HEK293 (cell line): Measurements from ENCODE around the gene UBE2J2.

ENCODE experiments used
- CTCF ChIA-PET: fragments of 350-600 bp; formaldehyde crosslinking; extraction: SDS; loops from one replicate; lab custom pipeline; 2021; ENCODE audit warnings: antibody characterized with exemption; lab: Yijun Ruan, JAX
- POLR2A ChIA-PET: fragments of 300-600 bp; formaldehyde crosslinking; extraction: SDS; loops from one replicate; lab custom pipeline; 2020; ENCODE audit warnings: antibody characterized with exemption, inconsistent platforms; lab: Yijun Ruan, JAX
- H3K27ac ChIP-seq: fragments of 200-500 bp; sonication (Bioruptor generic); 2 replicates; pipeline ENCODE4 v1.5.1; 2014; ENCODE audit warnings: low read depth, low read length, control low read depth, inconsistent platforms; ENCODE audit errors: extremely low read depth
- H3K36me3 ChIP-seq, 2 experiments: fragments of 200-500 bp in 1 of 2; sonication (Bioruptor generic) in 1 of 2; 1 replicate in 1 of 2; 2 replicates in 1 of 2; pipeline ENCODE4 v1.5.1; 2014 to 2017; ENCODE audit warnings: inconsistent platforms in 2 of 2, low read length in 2 of 2; ENCODE audit not compliant: control insufficient read depth in 2 of 2, insufficient read depth in 1 of 2
- H3K4me1 ChIP-seq: fragments of 200-500 bp; sonication (Bioruptor generic); 2 replicates; pipeline ENCODE4 v1.5.1; 2014; ENCODE audit warnings: mild to moderate bottlenecking, low read length, inconsistent platforms; ENCODE audit not compliant: control insufficient read depth, insufficient read depth
- H3K4me3 ChIP-seq: 2 replicates; pipeline ENCODE4 v1.5.1; 2011; ENCODE audit warnings: low read depth, mild to moderate bottlenecking, control low read depth, low read length, moderate library complexity
- H3K9me3 ChIP-seq: fragments of 200-500 bp; sonication (Bioruptor generic); 2 replicates; pipeline ENCODE4 v1.5.1; 2014; ENCODE audit warnings: low read depth, low read length, inconsistent platforms; ENCODE audit not compliant: control insufficient read depth, insufficient read depth
- BCL11A ChIP-seq: fragments of 450-650 bp; formaldehyde crosslinking; IDR thresholded peaks from 2 replicates; pipeline ENCODE4 v1.5.1; 2016; ENCODE audit warnings: low read depth, missing biosample characterization, missing genetic modification characterization
- ZBTB48 ChIP-seq: fragments of 450-650 bp; formaldehyde crosslinking; IDR thresholded peaks from 2 replicates; pipeline ENCODE4 v1.5.1; 2016; ENCODE audit warnings: missing biosample characterization, missing genetic modification characterization
- ZNF132 ChIP-seq: fragments of 450-650 bp; formaldehyde crosslinking; IDR thresholded peaks from 2 replicates; pipeline ENCODE4 v1.5.1; 2017; ENCODE audit warnings: missing biosample characterization, missing genetic modification characterization, borderline replicate concordance
- ZNF157 ChIP-seq: fragments of 450-650 bp; formaldehyde crosslinking; IDR thresholded peaks from 2 replicates; pipeline ENCODE4 v1.5.1; 2016; ENCODE audit warnings: missing biosample characterization, missing genetic modification characterization
- ZNF184 ChIP-seq: fragments of 450-650 bp; IDR thresholded peaks from 2 replicates; pipeline ENCODE4 v1.5.1; 2018; ENCODE audit warnings: missing biosample characterization, mild to moderate bottlenecking, missing genetic modification characterization
- ZNF214 ChIP-seq: fragments of 450-650 bp; formaldehyde crosslinking; IDR thresholded peaks from 2 replicates; pipeline ENCODE4 v1.5.1; 2017; ENCODE audit warnings: missing biosample characterization, mild to moderate bottlenecking, missing genetic modification characterization, borderline replicate concordance
- ZNF423 ChIP-seq: fragments of 450-650 bp; formaldehyde crosslinking; IDR thresholded peaks from 2 replicates; pipeline ENCODE4 v1.5.1; 2016; ENCODE audit warnings: missing biosample characterization, missing genetic modification characterization
- ZNF514 ChIP-seq: fragments of 450-650 bp; formaldehyde crosslinking; IDR thresholded peaks from 2 replicates; pipeline ENCODE4 v1.5.1; 2016; ENCODE audit warnings: missing biosample characterization, missing genetic modification characterization
- ZNF555 ChIP-seq: fragments of 450-650 bp; formaldehyde crosslinking; conservative IDR thresholded peaks from 2 replicates; pipeline ENCODE4 v1.5.1; 2017; ENCODE audit warnings: missing biosample characterization, mild to moderate bottlenecking, missing genetic modification characterization, inconsistent platforms
- ZNF658 ChIP-seq: fragments of 450-650 bp; formaldehyde crosslinking; IDR thresholded peaks from 2 replicates; pipeline ENCODE4; 2016; ENCODE audit warnings: missing biosample characterization, missing genetic modification characterization
- ZNF707 ChIP-seq: fragments of 450-650 bp; formaldehyde crosslinking; IDR thresholded peaks from 2 replicates; pipeline ENCODE4 v1.5.1; 2016; ENCODE audit warnings: missing biosample characterization, missing genetic modification characterization
- ZNF776 ChIP-seq: fragments of 450-650 bp; formaldehyde crosslinking; IDR thresholded peaks from 2 replicates; pipeline ENCODE4 v1.5.0; 2017; ENCODE audit warnings: missing biosample characterization, missing genetic modification characterization, borderline replicate concordance
- ZSCAN30 ChIP-seq: fragments of 450-650 bp; IDR thresholded peaks from 2 replicates; pipeline ENCODE4 v1.5.1; 2018; ENCODE audit warnings: missing biosample characterization, mild to moderate bottlenecking, missing genetic modification characterization, moderate library complexity
- TF ChIP-seq, protein P1 (sequence below): fragments of 450-650 bp; formaldehyde crosslinking; IDR thresholded peaks from 2 replicates; pipeline ENCODE4 v1.5.1; 2016; ENCODE audit warnings: missing biosample characterization, missing genetic modification characterization
- TF ChIP-seq, protein P2 (sequence below): fragments of 450-650 bp; formaldehyde crosslinking; IDR thresholded peaks from 2 replicates; pipeline ENCODE4 v1.5.1; 2016; ENCODE audit warnings: missing biosample characterization, missing genetic modification characterization
- TF ChIP-seq, protein P3 (sequence below): fragments of 450-650 bp; formaldehyde crosslinking; IDR thresholded peaks from 2 replicates; pipeline ENCODE4 v1.5.1; 2016; ENCODE audit warnings: missing biosample characterization, missing genetic modification characterization
- TF ChIP-seq, protein P4 (sequence below): fragments of 450-650 bp; IDR thresholded peaks from 2 replicates; pipeline ENCODE4 v1.5.1; 2018; ENCODE audit warnings: missing biosample characterization, missing genetic modification characterization
- TF ChIP-seq, protein P5 (sequence below): fragments of 450-650 bp; formaldehyde crosslinking; IDR thresholded peaks from 2 replicates; pipeline ENCODE4 v1.5.1; 2016; ENCODE audit warnings: missing biosample characterization, missing genetic modification characterization, borderline replicate concordance

The UBE2J2 gene

DNA sequence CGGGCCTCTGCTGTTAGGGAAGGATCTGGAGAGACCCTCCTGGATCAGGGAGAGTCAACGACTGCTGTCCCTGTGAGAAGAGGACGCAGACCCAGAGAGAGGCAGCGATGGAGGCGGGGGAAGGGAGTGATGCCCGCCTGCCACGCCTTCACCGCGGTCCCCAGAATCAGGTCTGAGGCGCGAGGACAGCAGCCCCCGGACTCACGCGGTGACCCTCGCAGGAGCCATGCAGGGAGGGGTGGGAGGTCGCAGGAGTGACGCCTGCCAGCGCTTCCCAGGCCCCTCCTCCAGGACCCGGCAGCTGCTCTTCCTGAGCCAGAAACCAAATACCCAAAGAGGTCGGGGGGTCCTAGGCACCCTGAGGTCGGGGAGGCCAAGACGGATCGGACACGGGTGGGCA is 53.5 kb downstream of the UBE2J2 start:
- Histone ChIP-seq H3K9me3 (no peaks in the 10 kb centered on the region), H3K27ac (no peak overlapping the region), H3K4me3 (no peak overlapping the region), H3K4me1 (no peaks in the 10 kb centered on the region), H3K36me3 (peaks cover 4 to 98% of the 10 kb centered on the region in 2 experiments; a peak in 2 of 3 replicates)
- ChIA-PET CTCF (interaction anchor here (1.8 kb wide), 1 partner anchor 98 kb away, joined by 4 read pairs; no protein-coding TSS in a partner anchor), POLR2A (no interaction called here)
- TF ChIP-seq, protein P1, sequence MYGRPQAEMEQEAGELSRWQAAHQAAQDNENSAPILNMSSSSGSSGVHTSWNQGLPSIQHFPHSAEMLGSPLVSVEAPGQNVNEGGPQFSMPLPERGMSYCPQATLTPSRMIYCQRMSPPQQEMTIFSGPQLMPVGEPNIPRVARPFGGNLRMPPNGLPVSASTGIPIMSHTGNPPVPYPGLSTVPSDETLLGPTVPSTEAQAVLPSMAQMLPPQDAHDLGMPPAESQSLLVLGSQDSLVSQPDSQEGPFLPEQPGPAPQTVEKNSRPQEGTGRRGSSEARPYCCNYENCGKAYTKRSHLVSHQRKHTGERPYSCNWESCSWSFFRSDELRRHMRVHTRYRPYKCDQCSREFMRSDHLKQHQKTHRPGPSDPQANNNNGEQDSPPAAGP (tag by site-specific recombination) = peak; percentile 84
- no peak for TF ChIP-seq ZBTB48 (tag by site-specific recombination)

DNA sequence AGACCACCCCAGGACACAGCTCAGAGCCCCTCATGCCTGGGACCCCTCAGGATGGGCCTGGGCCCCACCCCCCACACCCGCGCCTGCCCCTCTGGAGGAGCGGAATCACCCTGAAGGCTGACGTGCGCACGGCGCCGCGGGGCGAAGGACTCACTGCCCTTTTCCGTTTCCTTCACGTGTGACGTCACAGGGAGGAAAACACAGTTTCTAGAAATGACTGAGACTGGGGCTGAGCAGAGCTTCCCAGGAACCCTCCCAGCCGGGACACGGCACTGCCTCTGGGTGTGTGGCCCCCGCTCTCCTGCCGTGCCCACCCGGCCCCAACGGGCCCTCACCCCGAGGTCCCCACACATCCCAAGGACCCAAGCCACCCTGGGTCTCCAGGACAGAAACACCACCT is 54.3 kb downstream of the UBE2J2 start:
- Histone ChIP-seq H3K9me3 (no peaks in the 10 kb centered on the region), H3K4me1 (no peaks in the 10 kb centered on the region), H3K36me3 (peaks cover 4 to 90% of the 10 kb centered on the region in 2 experiments; a peak in 2 of 3 replicates), H3K4me3 (no peak overlapping the region), H3K27ac (no peak overlapping the region)
- CTCF ChIA-PET = interaction anchor here (1.2 to 1.8 kb wide), 2 partner anchors 12 to 97 kb away, joined by 3 to 4 read pairs; no protein-coding TSS in a partner anchor
- POLR2A ChIA-PET = no interaction called here
- TF ChIP-seq, protein P2, sequence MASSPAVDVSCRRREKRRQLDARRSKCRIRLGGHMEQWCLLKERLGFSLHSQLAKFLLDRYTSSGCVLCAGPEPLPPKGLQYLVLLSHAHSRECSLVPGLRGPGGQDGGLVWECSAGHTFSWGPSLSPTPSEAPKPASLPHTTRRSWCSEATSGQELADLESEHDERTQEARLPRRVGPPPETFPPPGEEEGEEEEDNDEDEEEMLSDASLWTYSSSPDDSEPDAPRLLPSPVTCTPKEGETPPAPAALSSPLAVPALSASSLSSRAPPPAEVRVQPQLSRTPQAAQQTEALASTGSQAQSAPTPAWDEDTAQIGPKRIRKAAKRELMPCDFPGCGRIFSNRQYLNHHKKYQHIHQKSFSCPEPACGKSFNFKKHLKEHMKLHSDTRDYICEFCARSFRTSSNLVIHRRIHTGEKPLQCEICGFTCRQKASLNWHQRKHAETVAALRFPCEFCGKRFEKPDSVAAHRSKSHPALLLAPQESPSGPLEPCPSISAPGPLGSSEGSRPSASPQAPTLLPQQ (tag by site-specific recombination) = no peak
- TF ChIP-seq, protein P3, sequence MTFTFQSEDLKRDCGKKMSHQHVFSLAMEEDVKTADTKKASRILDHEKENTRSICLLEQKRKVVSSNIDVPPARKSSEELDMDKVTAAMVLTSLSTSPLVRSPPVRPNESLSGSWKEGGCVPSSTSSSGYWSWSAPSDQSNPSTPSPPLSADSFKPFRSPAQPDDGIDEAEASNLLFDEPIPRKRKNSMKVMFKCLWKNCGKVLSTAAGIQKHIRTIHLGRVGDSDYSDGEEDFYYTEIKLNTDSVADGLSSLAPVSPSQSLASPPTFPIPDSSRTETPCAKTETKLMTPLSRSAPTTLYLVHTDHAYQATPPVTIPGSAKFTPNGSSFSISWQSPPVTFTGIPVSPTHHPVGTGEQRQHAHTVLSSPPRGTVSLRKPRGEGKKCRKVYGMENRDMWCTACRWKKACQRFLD = no peak
- no peak for TF ChIP-seq ZNF157
- TF ChIP-seq, protein P4, sequence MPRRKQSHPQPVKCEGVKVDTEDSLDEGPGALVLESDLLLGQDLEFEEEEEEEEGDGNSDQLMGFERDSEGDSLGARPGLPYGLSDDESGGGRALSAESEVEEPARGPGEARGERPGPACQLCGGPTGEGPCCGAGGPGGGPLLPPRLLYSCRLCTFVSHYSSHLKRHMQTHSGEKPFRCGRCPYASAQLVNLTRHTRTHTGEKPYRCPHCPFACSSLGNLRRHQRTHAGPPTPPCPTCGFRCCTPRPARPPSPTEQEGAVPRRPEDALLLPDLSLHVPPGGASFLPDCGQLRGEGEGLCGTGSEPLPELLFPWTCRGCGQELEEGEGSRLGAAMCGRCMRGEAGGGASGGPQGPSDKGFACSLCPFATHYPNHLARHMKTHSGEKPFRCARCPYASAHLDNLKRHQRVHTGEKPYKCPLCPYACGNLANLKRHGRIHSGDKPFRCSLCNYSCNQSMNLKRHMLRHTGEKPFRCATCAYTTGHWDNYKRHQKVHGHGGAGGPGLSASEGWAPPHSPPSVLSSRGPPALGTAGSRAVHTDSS = no peak
- no peak for TF ChIP-seq ZSCAN30
- TF ChIP-seq ZNF423 (tag by site-specific recombination) = no peak
- TF ChIP-seq, protein P5, sequence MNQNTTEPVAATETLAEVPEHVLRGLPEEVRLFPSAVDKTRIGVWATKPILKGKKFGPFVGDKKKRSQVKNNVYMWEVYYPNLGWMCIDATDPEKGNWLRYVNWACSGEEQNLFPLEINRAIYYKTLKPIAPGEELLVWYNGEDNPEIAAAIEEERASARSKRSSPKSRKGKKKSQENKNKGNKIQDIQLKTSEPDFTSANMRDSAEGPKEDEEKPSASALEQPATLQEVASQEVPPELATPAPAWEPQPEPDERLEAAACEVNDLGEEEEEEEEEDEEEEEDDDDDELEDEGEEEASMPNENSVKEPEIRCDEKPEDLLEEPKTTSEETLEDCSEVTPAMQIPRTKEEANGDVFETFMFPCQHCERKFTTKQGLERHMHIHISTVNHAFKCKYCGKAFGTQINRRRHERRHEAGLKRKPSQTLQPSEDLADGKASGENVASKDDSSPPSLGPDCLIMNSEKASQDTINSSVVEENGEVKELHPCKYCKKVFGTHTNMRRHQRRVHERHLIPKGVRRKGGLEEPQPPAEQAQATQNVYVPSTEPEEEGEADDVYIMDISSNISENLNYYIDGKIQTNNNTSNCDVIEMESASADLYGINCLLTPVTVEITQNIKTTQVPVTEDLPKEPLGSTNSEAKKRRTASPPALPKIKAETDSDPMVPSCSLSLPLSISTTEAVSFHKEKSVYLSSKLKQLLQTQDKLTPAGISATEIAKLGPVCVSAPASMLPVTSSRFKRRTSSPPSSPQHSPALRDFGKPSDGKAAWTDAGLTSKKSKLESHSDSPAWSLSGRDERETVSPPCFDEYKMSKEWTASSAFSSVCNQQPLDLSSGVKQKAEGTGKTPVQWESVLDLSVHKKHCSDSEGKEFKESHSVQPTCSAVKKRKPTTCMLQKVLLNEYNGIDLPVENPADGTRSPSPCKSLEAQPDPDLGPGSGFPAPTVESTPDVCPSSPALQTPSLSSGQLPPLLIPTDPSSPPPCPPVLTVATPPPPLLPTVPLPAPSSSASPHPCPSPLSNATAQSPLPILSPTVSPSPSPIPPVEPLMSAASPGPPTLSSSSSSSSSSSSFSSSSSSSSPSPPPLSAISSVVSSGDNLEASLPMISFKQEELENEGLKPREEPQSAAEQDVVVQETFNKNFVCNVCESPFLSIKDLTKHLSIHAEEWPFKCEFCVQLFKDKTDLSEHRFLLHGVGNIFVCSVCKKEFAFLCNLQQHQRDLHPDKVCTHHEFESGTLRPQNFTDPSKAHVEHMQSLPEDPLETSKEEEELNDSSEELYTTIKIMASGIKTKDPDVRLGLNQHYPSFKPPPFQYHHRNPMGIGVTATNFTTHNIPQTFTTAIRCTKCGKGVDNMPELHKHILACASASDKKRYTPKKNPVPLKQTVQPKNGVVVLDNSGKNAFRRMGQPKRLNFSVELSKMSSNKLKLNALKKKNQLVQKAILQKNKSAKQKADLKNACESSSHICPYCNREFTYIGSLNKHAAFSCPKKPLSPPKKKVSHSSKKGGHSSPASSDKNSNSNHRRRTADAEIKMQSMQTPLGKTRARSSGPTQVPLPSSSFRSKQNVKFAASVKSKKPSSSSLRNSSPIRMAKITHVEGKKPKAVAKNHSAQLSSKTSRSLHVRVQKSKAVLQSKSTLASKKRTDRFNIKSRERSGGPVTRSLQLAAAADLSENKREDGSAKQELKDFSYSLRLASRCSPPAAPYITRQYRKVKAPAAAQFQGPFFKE (tag by site-specific recombination) = no peak
- TF ChIP-seq ZNF132 (tag by site-specific recombination) = no peak
- no peak for TF ChIP-seq ZNF514 (tag by site-specific recombination)
- no peak for TF ChIP-seq ZNF707 (tag by site-specific recombination)
- TF ChIP-seq ZNF555 = no peak
- TF ChIP-seq ZNF776 (tag by site-specific recombination) = no peak
- no peak for TF ChIP-seq BCL11A (tag by site-specific recombination)
- TF ChIP-seq ZNF214 (tag by site-specific recombination) = no peak
- no peak for TF ChIP-seq ZNF184 (tag by site-specific recombination)
- TF ChIP-seq ZNF658 = no peak
- TF ChIP-seq, all 188 proteins: peak for 0
